ENCODE measurements around the gene RYK. TPM values are rescaled to one million over a fixed set of nuclear protein-coding genes. Genes with fewer than 3 reads are reported as not detected.
A peak's percentile ranks its signal among the peaks of the same experiment; 100 is the strongest.

RYK gene
- total RNA-seq, 1 experiment from 2014 or later = 55.2 TPM

DNA sequence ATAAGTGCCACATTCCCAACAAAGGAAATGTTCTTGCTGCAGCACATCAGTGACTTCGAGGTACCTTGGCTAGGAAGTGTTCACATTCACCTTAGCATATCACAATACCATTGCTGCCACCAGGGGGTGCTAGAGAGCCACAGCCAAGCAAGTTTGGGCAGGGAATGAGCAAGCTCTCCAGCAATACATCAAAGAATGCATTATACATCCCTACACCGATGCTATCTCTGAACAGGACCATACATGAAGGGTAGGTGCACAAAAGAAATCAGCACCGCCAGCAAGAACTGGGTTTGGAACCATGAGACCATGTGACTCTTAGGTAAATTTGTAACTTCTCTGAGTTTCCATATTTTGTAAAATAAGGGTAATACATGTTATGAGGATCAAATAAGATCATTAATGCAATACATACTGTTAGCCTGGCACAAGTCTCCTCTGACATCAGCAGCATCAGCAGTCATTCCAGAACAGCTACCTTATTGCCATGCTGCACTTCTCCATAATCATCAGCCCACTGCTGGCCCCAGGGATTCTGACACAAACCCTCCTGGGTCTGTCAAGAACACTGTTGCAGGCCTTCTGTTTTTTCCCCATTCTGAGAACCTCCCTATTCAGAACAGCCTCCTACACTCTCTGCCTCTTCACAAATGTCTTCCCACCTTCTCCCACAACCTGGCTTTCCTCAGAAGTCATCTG is 37.5 kb downstream of the RYK start:
- no peaks in the 10 kb centered on the region for H3K9me2 ChIP-seq (ENCODE audit: insufficient read depth)
- BruUV-seq (replicated peaks) = no TSS peak
- DNase-seq (ENCODE audit: low read depth, low spot score) (peak; percentile 60), ATAC-seq (peak; percentile 94)
- H3K9ac ChIP-seq (ENCODE audit: low read length) = no peak overlapping the region
- H4K20me1 ChIP-seq (ENCODE audit: insufficient read depth) = no peaks in the 10 kb centered on the region
- H3K9me3 ChIP-seq (ENCODE audit: control insufficient read depth in 1 of 2, insufficient read depth in 1 of 2, low read depth in 1 of 2, low read length in 2 of 2) = no peaks in the 10 kb centered on the region
- ChIA-PET POLR2A (no interaction called here), RAD21 (ENCODE audit: low non-redundant PET in 1 of 2, low total read pairs in 2 of 2, uncharacterized antibody in 2 of 2, unreplicated experiment in 2 of 2) (interaction anchor here in 1 of 2 experiments (1.3 kb wide), 1 partner anchor 94 kb away, joined by 4 read pairs; no protein-coding TSS in a partner anchor), CTCF (interaction anchor here (0.6 to 4.1 kb wide), 26 partner anchors 9 to 1482 kb away, joined by 3 to 44 read pairs (median 4); no protein-coding TSS in a partner anchor)
- no peak overlapping the region for H3K4me3 ChIP-seq (replicated peaks in 1 of 2; ENCODE audit: low read depth in 1 of 2, low read length in 2 of 2)
- no peaks in the 10 kb centered on the region for H3K27me3 ChIP-seq (ENCODE audit: insufficient read depth, low read length)
- H3K79me2 ChIP-seq (ENCODE audit: insufficient read depth, low read length) = peaks cover 35% of the 10 kb centered on the region; the same call in 1 of the 2 replicates
- H3K36me3 ChIP-seq (ENCODE audit: control insufficient read depth in 1 of 2, insufficient read depth in 2 of 2, low read length in 2 of 2) = peaks cover 3 to 16% of the 10 kb centered on the region in 2 experiments; a peak in 1 of 4 replicates
- H3K4me1 ChIP-seq (ENCODE audit: control insufficient read depth in 1 of 2, insufficient read depth in 2 of 2, low read length in 2 of 2) = no peaks in the 10 kb centered on the region
- no peak overlapping the region for H3K4me2 ChIP-seq (ENCODE audit: low read length)
- no peak overlapping the region for H2AFZ ChIP-seq (ENCODE audit: low read depth, low read length, poor library complexity, severe bottlenecking)
- no peak overlapping the region for H3K27ac ChIP-seq (ENCODE audit: low read depth, low read length)
- intact Hi-C loops (cut with micrococcal nuclease) = loop anchor here (1.0 to 10.0 kb wide), 6 partner anchors 84 to 1488 kb away; partner anchors contain the start of genes AMOTL2 and NPHP3
- TF ChIP-seq, protein P1, sequence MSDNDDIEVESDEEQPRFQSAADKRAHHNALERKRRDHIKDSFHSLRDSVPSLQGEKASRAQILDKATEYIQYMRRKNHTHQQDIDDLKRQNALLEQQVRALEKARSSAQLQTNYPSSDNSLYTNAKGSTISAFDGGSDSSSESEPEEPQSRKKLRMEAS (IDR thresholded peaks at IDR 0.05) = no peak
- TF ChIP-seq, protein P2, sequence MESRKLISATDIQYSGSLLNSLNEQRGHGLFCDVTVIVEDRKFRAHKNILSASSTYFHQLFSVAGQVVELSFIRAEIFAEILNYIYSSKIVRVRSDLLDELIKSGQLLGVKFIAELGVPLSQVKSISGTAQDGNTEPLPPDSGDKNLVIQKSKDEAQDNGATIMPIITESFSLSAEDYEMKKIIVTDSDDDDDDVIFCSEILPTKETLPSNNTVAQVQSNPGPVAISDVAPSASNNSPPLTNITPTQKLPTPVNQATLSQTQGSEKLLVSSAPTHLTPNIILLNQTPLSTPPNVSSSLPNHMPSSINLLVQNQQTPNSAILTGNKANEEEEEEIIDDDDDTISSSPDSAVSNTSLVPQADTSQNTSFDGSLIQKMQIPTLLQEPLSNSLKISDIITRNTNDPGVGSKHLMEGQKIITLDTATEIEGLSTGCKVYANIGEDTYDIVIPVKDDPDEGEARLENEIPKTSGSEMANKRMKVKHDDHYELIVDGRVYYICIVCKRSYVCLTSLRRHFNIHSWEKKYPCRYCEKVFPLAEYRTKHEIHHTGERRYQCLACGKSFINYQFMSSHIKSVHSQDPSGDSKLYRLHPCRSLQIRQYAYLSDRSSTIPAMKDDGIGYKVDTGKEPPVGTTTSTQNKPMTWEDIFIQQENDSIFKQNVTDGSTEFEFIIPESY (IDR thresholded peaks at IDR 0.05; ENCODE audit: extremely low read depth, insufficient replicate concordance, low read length) = no peak
- TF ChIP-seq YY1 (IDR thresholded peaks at IDR 0.05; ENCODE audit: extremely low read depth, insufficient replicate concordance, low read depth, low read length) (no peak), EGR1 (IDR thresholded peaks at IDR 0.05; ENCODE audit: low read depth) (no peak), SIN3A (IDR thresholded peaks at IDR 0.05; ENCODE audit: low read depth) (no peak), ZNF274 (IDR thresholded peaks at IDR 0.05; ENCODE audit: low read depth, low read length) (no peak), SRF (IDR thresholded peaks at IDR 0.05; ENCODE audit: low read depth) (no peak), TCF7L2 (IDR thresholded peaks at IDR 0.05; ENCODE audit: borderline replicate concordance, extremely low read depth, insufficient read depth, insufficient read length) (peak; percentile 47), ELF1 (IDR thresholded peaks at IDR 0.05; ENCODE audit: borderline replicate concordance, low read depth) (no peak), POLR2AphosphoS5 (IDR thresholded peaks at IDR 0.05; ENCODE audit: low read depth, low read length) (no peak), EZH2phosphoT487 (IDR thresholded peaks at IDR 0.05; ENCODE audit: borderline replicate concordance) (no peak), ZFX (IDR thresholded peaks at IDR 0.05) (no peak), CEBPB (IDR thresholded peaks at IDR 0.05; ENCODE audit: low read depth) (no peak), RAD21 (IDR thresholded peaks at IDR 0.05; ENCODE audit: low read depth) (peak; percentile 82), FOSL1 (IDR thresholded peaks at IDR 0.05; ENCODE audit: low read depth) (no peak)
- TF ChIP-seq, protein P3, sequence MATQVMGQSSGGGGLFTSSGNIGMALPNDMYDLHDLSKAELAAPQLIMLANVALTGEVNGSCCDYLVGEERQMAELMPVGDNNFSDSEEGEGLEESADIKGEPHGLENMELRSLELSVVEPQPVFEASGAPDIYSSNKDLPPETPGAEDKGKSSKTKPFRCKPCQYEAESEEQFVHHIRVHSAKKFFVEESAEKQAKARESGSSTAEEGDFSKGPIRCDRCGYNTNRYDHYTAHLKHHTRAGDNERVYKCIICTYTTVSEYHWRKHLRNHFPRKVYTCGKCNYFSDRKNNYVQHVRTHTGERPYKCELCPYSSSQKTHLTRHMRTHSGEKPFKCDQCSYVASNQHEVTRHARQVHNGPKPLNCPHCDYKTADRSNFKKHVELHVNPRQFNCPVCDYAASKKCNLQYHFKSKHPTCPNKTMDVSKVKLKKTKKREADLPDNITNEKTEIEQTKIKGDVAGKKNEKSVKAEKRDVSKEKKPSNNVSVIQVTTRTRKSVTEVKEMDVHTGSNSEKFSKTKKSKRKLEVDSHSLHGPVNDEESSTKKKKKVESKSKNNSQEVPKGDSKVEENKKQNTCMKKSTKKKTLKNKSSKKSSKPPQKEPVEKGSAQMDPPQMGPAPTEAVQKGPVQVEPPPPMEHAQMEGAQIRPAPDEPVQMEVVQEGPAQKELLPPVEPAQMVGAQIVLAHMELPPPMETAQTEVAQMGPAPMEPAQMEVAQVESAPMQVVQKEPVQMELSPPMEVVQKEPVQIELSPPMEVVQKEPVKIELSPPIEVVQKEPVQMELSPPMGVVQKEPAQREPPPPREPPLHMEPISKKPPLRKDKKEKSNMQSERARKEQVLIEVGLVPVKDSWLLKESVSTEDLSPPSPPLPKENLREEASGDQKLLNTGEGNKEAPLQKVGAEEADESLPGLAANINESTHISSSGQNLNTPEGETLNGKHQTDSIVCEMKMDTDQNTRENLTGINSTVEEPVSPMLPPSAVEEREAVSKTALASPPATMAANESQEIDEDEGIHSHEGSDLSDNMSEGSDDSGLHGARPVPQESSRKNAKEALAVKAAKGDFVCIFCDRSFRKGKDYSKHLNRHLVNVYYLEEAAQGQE (IDR thresholded peaks at IDR 0.05; ENCODE audit: low read depth) = no peak
- TF ChIP-seq, protein P4, sequence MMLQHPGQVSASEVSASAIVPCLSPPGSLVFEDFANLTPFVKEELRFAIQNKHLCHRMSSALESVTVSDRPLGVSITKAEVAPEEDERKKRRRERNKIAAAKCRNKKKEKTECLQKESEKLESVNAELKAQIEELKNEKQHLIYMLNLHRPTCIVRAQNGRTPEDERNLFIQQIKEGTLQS (IDR thresholded peaks at IDR 0.05) = no peak
- TF ChIP-seq, protein P5, sequence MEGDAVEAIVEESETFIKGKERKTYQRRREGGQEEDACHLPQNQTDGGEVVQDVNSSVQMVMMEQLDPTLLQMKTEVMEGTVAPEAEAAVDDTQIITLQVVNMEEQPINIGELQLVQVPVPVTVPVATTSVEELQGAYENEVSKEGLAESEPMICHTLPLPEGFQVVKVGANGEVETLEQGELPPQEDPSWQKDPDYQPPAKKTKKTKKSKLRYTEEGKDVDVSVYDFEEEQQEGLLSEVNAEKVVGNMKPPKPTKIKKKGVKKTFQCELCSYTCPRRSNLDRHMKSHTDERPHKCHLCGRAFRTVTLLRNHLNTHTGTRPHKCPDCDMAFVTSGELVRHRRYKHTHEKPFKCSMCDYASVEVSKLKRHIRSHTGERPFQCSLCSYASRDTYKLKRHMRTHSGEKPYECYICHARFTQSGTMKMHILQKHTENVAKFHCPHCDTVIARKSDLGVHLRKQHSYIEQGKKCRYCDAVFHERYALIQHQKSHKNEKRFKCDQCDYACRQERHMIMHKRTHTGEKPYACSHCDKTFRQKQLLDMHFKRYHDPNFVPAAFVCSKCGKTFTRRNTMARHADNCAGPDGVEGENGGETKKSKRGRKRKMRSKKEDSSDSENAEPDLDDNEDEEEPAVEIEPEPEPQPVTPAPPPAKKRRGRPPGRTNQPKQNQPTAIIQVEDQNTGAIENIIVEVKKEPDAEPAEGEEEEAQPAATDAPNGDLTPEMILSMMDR (IDR thresholded peaks at IDR 0.05 in 2 of 3, conservative IDR thresholded peaks at IDR 0.05 in 1 of 3; ENCODE audit: borderline replicate concordance in 1 of 3, insufficient read depth in 1 of 3, low read depth in 2 of 3, low read length in 2 of 3) = peak; percentile 84 to 99 (median 96)

Measured in HCT116 (cell line).